Measurements from ENCODE around the gene AHCY.
"Not testable (repeated sequence)": the region's sequence is repeated elsewhere in the genome, so short reads cannot be mapped to it uniquely, and the experiment has no call there.

AHCY gene

DNA sequence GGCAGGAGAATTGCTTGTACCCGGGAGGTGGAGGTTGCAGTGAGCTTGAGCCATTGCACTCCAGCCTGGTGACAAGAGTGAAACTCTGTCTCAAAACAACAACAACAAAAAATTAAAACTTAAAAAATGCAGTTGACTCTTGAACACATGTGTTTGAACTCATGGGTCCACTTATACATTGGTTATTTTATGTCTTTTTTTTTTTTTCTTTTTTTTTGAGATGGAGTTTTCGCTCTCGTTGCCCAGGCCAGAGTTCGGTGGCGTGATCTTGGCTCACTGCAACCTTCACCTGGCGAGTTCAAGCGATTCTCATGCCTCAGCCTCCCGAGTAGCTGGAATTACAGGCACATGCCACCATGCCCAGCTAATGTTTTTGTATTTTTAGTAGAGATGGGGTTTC lies 39.7 kb downstream of the AHCY start:
- H3K9me3 ChIP-seq (replicated peaks in 1 of 2; ENCODE audit: control insufficient read depth in 2 of 2, insufficient read depth in 1 of 2, low read depth in 1 of 2, low read length in 2 of 2); H2BK120ac ChIP-seq (ENCODE audit: low read depth, low read length); H3K23ac ChIP-seq (ENCODE audit: low read depth, low read length, poor library complexity); H3K9ac ChIP-seq (ENCODE audit: low read depth, low read length, poor library complexity); H3K4me2 ChIP-seq (ENCODE audit: insufficient read depth, low read length, poor library complexity, severe bottlenecking); H2BK15ac ChIP-seq (ENCODE audit: low read length); H3K36me3 ChIP-seq (replicated peaks in 1 of 2; ENCODE audit: control insufficient read depth in 2 of 2, insufficient read depth in 2 of 2, low read length in 2 of 2); H3K79me1 ChIP-seq (ENCODE audit: low read depth, low read length); H2AK5ac ChIP-seq (ENCODE audit: low read depth, low read length); H3K4me1 ChIP-seq (ENCODE audit: control insufficient read depth in 2 of 2, insufficient read depth in 1 of 2, low read depth in 1 of 2, low read length in 2 of 2); H3K4ac ChIP-seq (ENCODE audit: low read length); H2BK12ac ChIP-seq (ENCODE audit: low read length); H3K27me3 ChIP-seq (ENCODE audit: control insufficient read depth in 3 of 3, insufficient read depth in 3 of 3, low read depth in 1 of 3, low read length in 3 of 3); H2BK5ac ChIP-seq (ENCODE audit: low read length); H3K18ac ChIP-seq (ENCODE audit: low read length); H3K4me3 ChIP-seq (ENCODE audit: low read length in 2 of 2); H2AFZ ChIP-seq (ENCODE audit: low read length); H4K91ac ChIP-seq (ENCODE audit: low read depth, low read length, poor library complexity); H3K27ac ChIP-seq (replicated peaks; ENCODE audit: low read length); DNase-seq (ENCODE audit: low spot score); H4K8ac ChIP-seq (ENCODE audit: low read depth, low read length); H3K14ac ChIP-seq (ENCODE audit: low read length): not testable (repeated sequence)
- no CpG with 5 or more reads among the region's 8 CpGs for WGBS, 2 donors (ENCODE audit: extremely low coverage in 2 of 2, insufficient read length in 2 of 2, insufficient replicate concordance in 1 of 2)

DNA sequence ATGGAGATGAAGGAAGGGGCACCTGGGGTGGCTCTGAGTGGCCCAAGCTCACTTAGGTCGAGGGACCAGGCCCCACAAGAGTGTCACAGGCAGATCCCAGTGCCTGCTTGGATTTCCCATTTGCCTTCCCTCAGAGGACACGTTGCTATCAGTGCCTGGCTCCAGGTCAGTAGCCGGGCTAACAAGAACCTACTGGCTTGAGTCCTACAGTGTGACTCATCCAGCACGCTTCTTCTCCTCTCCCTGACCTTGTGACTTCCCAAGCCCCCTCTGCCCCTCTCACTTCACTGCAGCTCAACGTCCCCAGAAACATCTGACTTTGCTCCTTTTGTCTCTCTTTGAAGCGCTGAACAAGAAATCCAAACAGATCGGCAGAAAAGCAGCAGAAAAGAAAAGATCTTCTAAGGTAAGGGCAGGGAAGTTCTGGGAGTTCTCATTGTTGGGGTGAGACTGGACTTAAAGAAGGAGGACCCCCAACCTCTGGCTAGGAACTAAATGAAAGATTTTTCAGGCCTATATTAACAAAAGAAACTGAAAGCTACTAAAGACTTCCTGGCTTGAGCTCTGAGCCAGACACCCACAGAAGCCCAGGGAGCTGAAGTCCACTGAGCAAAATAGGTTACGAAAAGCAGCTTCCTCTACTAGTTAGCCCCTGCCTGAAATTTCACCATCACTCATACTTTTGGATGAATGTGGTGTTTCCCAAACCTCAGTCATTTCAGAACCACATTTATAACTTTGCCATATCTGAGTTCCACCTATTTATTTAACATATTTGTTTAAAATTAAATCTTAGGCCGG lies 40.5 kb downstream of the AHCY start:
- Histone ChIP-seq H3K79me1 (ENCODE audit: low read depth, low read length) (no peaks in the 10 kb centered on the region), H2BK15ac (ENCODE audit: low read length) (no peak overlapping the region), H3K4me1 (ENCODE audit: control insufficient read depth in 2 of 2, insufficient read depth in 1 of 2, low read depth in 1 of 2, low read length in 2 of 2) (peaks cover 7 to 8% of the 10 kb centered on the region in 2 donors), H3K14ac (ENCODE audit: low read length) (no peak overlapping the region), H2BK12ac (ENCODE audit: low read length) (no peak overlapping the region), H2BK120ac (ENCODE audit: low read depth, low read length) (no peak overlapping the region), H3K4ac (ENCODE audit: low read length) (no peak overlapping the region), H4K91ac (ENCODE audit: low read depth, low read length, poor library complexity) (no peak overlapping the region), H3K18ac (ENCODE audit: low read length) (peak overlapping the region; percentile 95), H3K9me3 (replicated peaks in 1 of 2; ENCODE audit: control insufficient read depth in 2 of 2, insufficient read depth in 1 of 2, low read depth in 1 of 2, low read length in 2 of 2) (no peaks in the 10 kb centered on the region), H2BK5ac (ENCODE audit: low read length) (no peak overlapping the region), H4K8ac (ENCODE audit: low read depth, low read length) (peak overlapping the region; percentile 48), H3K4me2 (ENCODE audit: insufficient read depth, low read length, poor library complexity, severe bottlenecking) (no peak overlapping the region), H2AFZ (ENCODE audit: low read length) (peak overlapping the region; percentile 73), H3K27me3 (ENCODE audit: control insufficient read depth in 3 of 3, insufficient read depth in 3 of 3, low read depth in 1 of 3, low read length in 3 of 3) (no peaks in the 10 kb centered on the region), H3K36me3 (replicated peaks in 1 of 2; ENCODE audit: control insufficient read depth in 2 of 2, insufficient read depth in 2 of 2, low read length in 2 of 2) (peaks cover 0 to 2% of the 10 kb centered on the region in 2 donors), H3K23ac (ENCODE audit: low read depth, low read length, poor library complexity) (no peak overlapping the region), H3K4me3 (ENCODE audit: low read length in 2 of 2) (peak overlapping the region in 1 of 2 donors; percentile 3), H3K9ac (ENCODE audit: low read depth, low read length, poor library complexity) (no peak overlapping the region), H2AK5ac (ENCODE audit: low read depth, low read length) (no peak overlapping the region), H3K27ac (replicated peaks; ENCODE audit: low read length) (peak overlapping the region; percentile 42)
- WGBS, 2 donors (ENCODE audit: extremely low coverage in 2 of 2, insufficient read length in 2 of 2, insufficient replicate concordance in 1 of 2), result no CpG with 5 or more reads among the region's 9 CpGs
- DNase-seq (ENCODE audit: low spot score), result no peak

DNA sequence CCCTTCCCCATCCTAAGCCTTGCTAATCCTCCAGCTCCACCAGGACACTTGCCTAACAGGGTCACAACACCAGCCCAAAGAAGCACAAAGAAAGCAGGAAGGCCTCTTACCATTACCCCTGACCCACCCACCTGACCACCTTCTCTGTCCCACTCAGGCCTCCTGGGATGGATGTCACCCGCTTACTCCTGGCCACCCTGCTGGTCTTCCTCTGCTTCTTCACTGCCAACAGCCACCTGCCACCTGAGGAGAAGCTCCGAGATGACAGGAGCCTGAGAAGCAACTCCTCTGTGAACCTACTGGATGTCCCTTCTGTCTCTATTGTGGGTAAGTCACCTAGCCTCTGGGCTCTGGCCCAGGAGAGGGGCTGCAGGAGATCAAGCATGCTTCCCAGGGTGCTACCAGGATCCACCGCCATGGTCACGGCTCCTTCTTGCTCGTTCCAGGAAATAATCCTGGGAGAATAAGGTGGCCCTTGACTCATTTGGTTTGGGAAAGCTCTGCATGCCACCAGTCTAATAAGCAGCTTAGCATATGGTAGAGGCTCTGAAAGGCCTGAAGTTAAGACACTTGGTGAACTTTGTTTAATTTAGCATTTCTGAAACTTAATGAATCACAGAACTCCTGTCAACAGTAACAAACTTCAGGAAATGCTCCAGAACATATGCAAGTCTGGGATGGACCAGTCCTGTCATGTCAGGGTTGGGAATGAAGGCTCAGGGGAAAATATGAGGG lies 42.8 kb downstream of the AHCY start:
- no peak overlapping the region for H3K4ac ChIP-seq (ENCODE audit: low read length)
- no peak overlapping the region for H3K4me2 ChIP-seq (ENCODE audit: insufficient read depth, low read length, poor library complexity, severe bottlenecking)
- no peak overlapping the region for H4K8ac ChIP-seq (ENCODE audit: low read depth, low read length)
- no peak overlapping the region for H3K14ac ChIP-seq (ENCODE audit: low read length)
- no peak overlapping the region for H3K4me3 ChIP-seq (ENCODE audit: low read length in 2 of 2)
- no peak for DNase-seq (ENCODE audit: low spot score)
- peaks cover 7 to 8% of the 10 kb centered on the region in 2 donors for H3K4me1 ChIP-seq (ENCODE audit: control insufficient read depth in 2 of 2, insufficient read depth in 1 of 2, low read depth in 1 of 2, low read length in 2 of 2)
- H2BK5ac ChIP-seq (ENCODE audit: low read length), result no peak overlapping the region
- no peaks in the 10 kb centered on the region for H3K9me3 ChIP-seq (replicated peaks in 1 of 2; ENCODE audit: control insufficient read depth in 2 of 2, insufficient read depth in 1 of 2, low read depth in 1 of 2, low read length in 2 of 2)
- no peaks in the 10 kb centered on the region for H3K79me1 ChIP-seq (ENCODE audit: low read depth, low read length)
- H2BK120ac ChIP-seq (ENCODE audit: low read depth, low read length), result no peak overlapping the region
- no peak overlapping the region for H2AK5ac ChIP-seq (ENCODE audit: low read depth, low read length)
- no peaks in the 10 kb centered on the region for H3K27me3 ChIP-seq (ENCODE audit: control insufficient read depth in 3 of 3, insufficient read depth in 3 of 3, low read depth in 1 of 3, low read length in 3 of 3)
- no peak overlapping the region for H2BK15ac ChIP-seq (ENCODE audit: low read length)
- WGBS, 2 donors (ENCODE audit: extremely low coverage in 2 of 2, insufficient read length in 2 of 2, insufficient replicate concordance in 1 of 2), result no CpG with 5 or more reads among the region's 5 CpGs
- H3K36me3 ChIP-seq (replicated peaks in 1 of 2; ENCODE audit: control insufficient read depth in 2 of 2, insufficient read depth in 2 of 2, low read length in 2 of 2), result peaks cover 0 to 2% of the 10 kb centered on the region in 2 donors
- no peak overlapping the region for H2AFZ ChIP-seq (ENCODE audit: low read length)
- no peak overlapping the region for H3K18ac ChIP-seq (ENCODE audit: low read length)
- no peak overlapping the region for H3K23ac ChIP-seq (ENCODE audit: low read depth, low read length, poor library complexity)
- no peak overlapping the region for H4K91ac ChIP-seq (ENCODE audit: low read depth, low read length, poor library complexity)
- H3K27ac ChIP-seq (replicated peaks; ENCODE audit: low read length), result no peak overlapping the region
- H2BK12ac ChIP-seq (ENCODE audit: low read length), result no peak overlapping the region
- no peak overlapping the region for H3K9ac ChIP-seq (ENCODE audit: low read depth, low read length, poor library complexity)

- no peak overlapping the region for H4K91ac ChIP-seq (ENCODE audit: low read depth, low read length, poor library complexity)
- H3K36me3 ChIP-seq (replicated peaks in 1 of 2; ENCODE audit: control insufficient read depth in 2 of 2, insufficient read depth in 2 of 2, low read length in 2 of 2), result no peaks in the 10 kb centered on the region
- no CpG with 5 or more reads among the region's 5 CpGs for WGBS, 2 donors (ENCODE audit: extremely low coverage in 2 of 2, insufficient read length in 2 of 2, insufficient replicate concordance in 1 of 2)
- H3K9ac ChIP-seq (ENCODE audit: low read depth, low read length, poor library complexity), result no peak overlapping the region
- H3K4me2 ChIP-seq (ENCODE audit: insufficient read depth, low read length, poor library complexity, severe bottlenecking), result no peak overlapping the region
- H3K27ac ChIP-seq (replicated peaks; ENCODE audit: low read length), result no peak overlapping the region
- no peaks in the 10 kb centered on the region for H3K9me3 ChIP-seq (replicated peaks in 1 of 2; ENCODE audit: control insufficient read depth in 2 of 2, insufficient read depth in 1 of 2, low read depth in 1 of 2, low read length in 2 of 2)
- H4K8ac ChIP-seq (ENCODE audit: low read depth, low read length), result no peak overlapping the region
- no peak overlapping the region for H2AFZ ChIP-seq (ENCODE audit: low read length)
- no peak overlapping the region for H3K4me3 ChIP-seq (ENCODE audit: low read length in 2 of 2)
- peaks cover 2 to 4% of the 10 kb centered on the region in 2 donors for H3K4me1 ChIP-seq (ENCODE audit: control insufficient read depth in 2 of 2, insufficient read depth in 1 of 2, low read depth in 1 of 2, low read length in 2 of 2)
- no peak overlapping the region for H3K18ac ChIP-seq (ENCODE audit: low read length)
- no peak overlapping the region for H2BK12ac ChIP-seq (ENCODE audit: low read length)
- H3K27me3 ChIP-seq (ENCODE audit: control insufficient read depth in 3 of 3, insufficient read depth in 3 of 3, low read depth in 1 of 3, low read length in 3 of 3), result no peaks in the 10 kb centered on the region
- no peak overlapping the region for H3K4ac ChIP-seq (ENCODE audit: low read length)
- H2BK5ac ChIP-seq (ENCODE audit: low read length), result no peak overlapping the region
- H3K14ac ChIP-seq (ENCODE audit: low read length), result no peak overlapping the region
- no peak overlapping the region for H2BK120ac ChIP-seq (ENCODE audit: low read depth, low read length)
- H3K23ac ChIP-seq (ENCODE audit: low read depth, low read length, poor library complexity), result no peak overlapping the region
- no peaks in the 10 kb centered on the region for H3K79me1 ChIP-seq (ENCODE audit: low read depth, low read length)
- no peak for DNase-seq (ENCODE audit: low spot score)
- no peak overlapping the region for H2AK5ac ChIP-seq (ENCODE audit: low read depth, low read length)
- H2BK15ac ChIP-seq (ENCODE audit: low read length), result no peak overlapping the region
These were observed 46.5 kb downstream of the AHCY start for GRCh38 chr20:34256629-34257124.
